ENCODE data around the gene MACROD2.
"Not testable (repeated sequence)": the region's sequence is repeated elsewhere in the genome, so short reads cannot be mapped to it uniquely, and the experiment has no call there.

The MACROD2 gene

DNA sequence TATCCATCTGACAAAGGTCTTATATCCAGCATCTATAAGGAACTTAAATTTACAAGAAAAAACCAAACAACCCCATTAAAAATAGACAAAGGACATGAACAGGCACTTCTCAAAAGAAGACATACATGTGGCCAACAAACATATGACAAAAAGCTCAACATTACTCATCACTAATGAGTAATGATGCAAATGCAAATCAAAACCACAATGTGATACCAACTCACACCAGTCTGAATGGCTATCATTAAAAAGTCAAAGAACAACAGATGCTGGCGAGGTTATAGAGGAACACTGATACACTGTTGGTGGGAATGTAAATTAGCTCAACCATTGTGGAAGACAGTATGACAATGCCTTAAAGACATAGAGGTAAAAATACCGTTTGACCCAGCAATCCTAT lies 13.9 kb downstream of the MACROD2 start:
- no peak for DNase-seq (ENCODE audit: extremely low spot score)
- CTCF ChIA-PET = no interaction called here
- TF ChIP-seq CTCF (IDR thresholded peaks at IDR 0.05; ENCODE audit: control extremely low read depth, extremely low read depth, low read depth, missing control alignments) = no peak
- POLR2A ChIA-PET = no interaction called here

DNA sequence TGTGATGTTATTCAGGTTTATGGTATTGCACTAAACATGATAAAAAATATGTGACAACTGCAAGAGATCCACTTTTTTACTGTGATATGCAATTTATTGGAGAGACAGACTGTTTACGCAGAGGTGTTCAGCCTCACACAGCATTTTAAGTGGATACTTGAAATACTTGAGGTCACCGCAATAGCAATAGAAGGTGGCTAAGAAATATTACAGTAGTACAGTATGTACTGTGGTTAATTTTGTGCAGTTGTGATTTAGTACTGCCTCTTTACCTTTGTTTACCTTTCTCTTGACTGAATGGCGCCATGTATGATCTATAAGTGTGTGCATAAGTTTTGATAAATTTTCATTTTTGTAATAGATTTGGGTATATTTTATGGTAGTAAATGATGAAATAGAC lies 17.4 kb downstream of the MACROD2 start:
- CTCF ChIA-PET = interaction anchor here (1.1 kb wide), 1 partner anchor 52 kb away, joined by 3 read pairs; no protein-coding TSS in a partner anchor
- POLR2A ChIA-PET = no interaction called here
- no peak for TF ChIP-seq CTCF (IDR thresholded peaks at IDR 0.05; ENCODE audit: control extremely low read depth, extremely low read depth, low read depth, missing control alignments)
- DNase-seq (ENCODE audit: extremely low spot score) = no peak

DNA sequence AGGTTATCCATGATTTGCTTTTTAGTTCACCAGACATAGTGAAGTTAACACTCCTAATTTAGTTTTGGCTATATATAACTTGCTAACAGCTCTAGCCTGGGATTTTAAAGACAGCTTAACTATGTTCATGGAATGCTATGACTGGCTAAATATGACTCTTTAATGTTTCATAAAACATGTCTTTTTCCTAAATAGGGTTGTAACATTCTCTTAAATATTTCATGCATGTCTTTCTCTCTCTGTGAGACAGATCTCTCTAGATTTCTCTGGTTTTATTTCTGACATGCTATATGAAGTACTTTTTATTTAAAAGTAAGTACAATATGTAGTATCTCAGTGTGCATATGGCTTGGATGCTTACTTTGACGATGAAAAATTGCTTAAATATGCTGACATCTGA lies 35.7 kb downstream of the MACROD2 start:
- no peak for DNase-seq (ENCODE audit: extremely low spot score)
- no peak for TF ChIP-seq CTCF (IDR thresholded peaks at IDR 0.05; ENCODE audit: control extremely low read depth, extremely low read depth, low read depth, missing control alignments)
- ChIA-PET POLR2A (no interaction called here), CTCF (no interaction called here)

GRCh38 chr20:14033310-14033709 lies 38.0 kb downstream of the MACROD2 start:
- CTCF ChIA-PET = interaction anchor here (1.0 kb wide), 1 partner anchor 10 kb away, joined by 3 read pairs; no protein-coding TSS in a partner anchor
- POLR2A ChIA-PET = no interaction called here
- DNase-seq (ENCODE audit: extremely low spot score) = no peak
- TF ChIP-seq CTCF (IDR thresholded peaks at IDR 0.05; ENCODE audit: control extremely low read depth, extremely low read depth, low read depth, missing control alignments) = no peak

- no peak for DNase-seq (ENCODE audit: extremely low spot score)
- TF ChIP-seq CTCF (IDR thresholded peaks at IDR 0.05; ENCODE audit: control extremely low read depth, extremely low read depth, low read depth, missing control alignments) = no peak
- CTCF ChIA-PET = no interaction called here
- POLR2A ChIA-PET = no interaction called here
These were observed 41.3 kb downstream of the MACROD2 start for GRCh38 chr20:14036567-14036966.

GRCh38 chr20:14044712-14045276 lies 49.5 kb downstream of the MACROD2 start:
- CTCF ChIA-PET; DNase-seq (ENCODE audit: extremely low spot score); POLR2A ChIA-PET: not testable (repeated sequence)

GRCh38 chr20:14046534-14046933 lies 51.2 kb downstream of the MACROD2 start:
- ChIA-PET CTCF (interaction anchor here (0.9 kb wide), 1 partner anchor 227 kb away, joined by 5 read pairs; no protein-coding TSS in a partner anchor), POLR2A (no interaction called here)
- no peak for TF ChIP-seq CTCF (IDR thresholded peaks at IDR 0.05; ENCODE audit: control extremely low read depth, extremely low read depth, low read depth, missing control alignments)
- DNase-seq (ENCODE audit: extremely low spot score) = no peak
